ENCODE results near the gene RARA. TPM values are rescaled to one million over a fixed set of nuclear protein-coding genes. Genes with fewer than 3 reads are reported as not detected.

Gene RARA
- polyA plus RNA-seq, 1 experiment: 4.9 TPM

DNA sequence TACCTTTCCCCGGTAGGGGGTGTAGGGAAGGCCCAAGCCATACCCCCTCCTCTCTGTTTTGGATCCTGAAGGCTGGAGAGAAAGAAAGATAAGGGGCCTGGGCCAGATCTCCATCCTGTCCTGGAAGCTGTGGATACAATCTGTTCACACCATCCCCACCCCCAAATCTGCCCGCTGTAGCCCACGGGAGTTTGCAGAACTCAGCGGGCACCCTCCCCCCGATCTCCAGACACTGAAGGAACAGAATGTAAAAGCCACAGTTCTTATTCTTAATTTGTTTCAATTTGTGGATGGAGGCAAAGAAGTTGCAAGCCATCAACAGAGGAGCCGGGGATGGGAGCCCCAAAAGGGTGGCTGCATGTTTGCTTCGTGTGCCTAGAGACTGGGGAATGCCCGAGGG lies 28.4 kb downstream of the RARA start:
- POLR2A ChIA-PET: no interaction called here

GRCh38 chr17:40338058-40338457 lies 29.1 kb downstream of the RARA start:
- CTCF ChIA-PET: interaction anchor here (1.2 kb wide), 1 partner anchor 16 kb away, joined by 3 read pairs; no protein-coding TSS in a partner anchor
- POLR2A ChIA-PET: no interaction called here
- Histone ChIP-seq H3K9me3 (ENCODE audit: control insufficient read depth, insufficient read depth, low read length) (no peaks in the 10 kb centered on the region; the same call in 1 of the 2 replicates), H3K27ac (ENCODE audit: low read depth, low read length) (no peak overlapping the region), H3K4me3 (ENCODE audit: low read depth, low read length) (no peak overlapping the region), H3K27me3 (ENCODE audit: control insufficient read depth, insufficient read depth, low read length) (no peaks in the 10 kb centered on the region)
- no peak for TF ChIP-seq CTCF (IDR thresholded peaks at IDR 0.05; ENCODE audit: low read depth, low read length)
- DNase-seq (ENCODE audit: low read depth, low spot score): no peak

More for the DNA sequence above, 28.4 kb downstream of the RARA start:
- DNase-seq (ENCODE audit: low read depth, low spot score): no peak
- H3K27ac ChIP-seq (ENCODE audit: low read depth, low read length): no peak overlapping the region
- CTCF ChIA-PET: no interaction called here
- H3K4me3 ChIP-seq (ENCODE audit: low read depth, low read length): no peak overlapping the region
- H3K27me3 ChIP-seq (ENCODE audit: control insufficient read depth, insufficient read depth, low read length): no peaks in the 10 kb centered on the region
- H3K9me3 ChIP-seq (ENCODE audit: control insufficient read depth, insufficient read depth, low read length): no peaks in the 10 kb centered on the region
- TF ChIP-seq CTCF (IDR thresholded peaks at IDR 0.05; ENCODE audit: low read depth, low read length): no peak

- Histone ChIP-seq H3K4me3 (ENCODE audit: low read depth, low read length) (no peak overlapping the region), H3K27me3 (ENCODE audit: control insufficient read depth, insufficient read depth, low read length) (no peaks in the 10 kb centered on the region), H3K27ac (ENCODE audit: low read depth, low read length) (no peak overlapping the region), H3K9me3 (ENCODE audit: control insufficient read depth, insufficient read depth, low read length) (no peaks in the 10 kb centered on the region; the same call in 1 of the 2 replicates)
- CTCF ChIA-PET: interaction anchor here (0.7 to 1.2 kb wide), 3 partner anchors 15 to 137 kb away, joined by 3 read pairs; no protein-coding TSS in a partner anchor
- no peak for DNase-seq (ENCODE audit: low read depth, low spot score)
- no peak for TF ChIP-seq CTCF (IDR thresholded peaks at IDR 0.05; ENCODE audit: low read depth, low read length)
- POLR2A ChIA-PET: interaction anchor here (1.6 kb wide), 1 partner anchor 22 kb away, joined by 6 read pairs; no protein-coding TSS in a partner anchor
Measured at GRCh38 chr17:40338941-40339649, 30.1 kb downstream of the RARA start.

- H3K27ac ChIP-seq (ENCODE audit: low read depth, low read length): no peak overlapping the region
- POLR2A ChIA-PET: interaction anchor here (0.6 kb wide), 1 partner anchor 122 kb away, joined by 3 read pairs; no protein-coding TSS in a partner anchor
- CTCF ChIA-PET: interaction anchor here (0.7 to 1.0 kb wide), 2 partner anchors 37 to 122 kb away, joined by 3 read pairs; no protein-coding TSS in a partner anchor
- no peak overlapping the region for H3K4me3 ChIP-seq (ENCODE audit: low read depth, low read length)
- H3K27me3 ChIP-seq (ENCODE audit: control insufficient read depth, insufficient read depth, low read length): no peaks in the 10 kb centered on the region
- TF ChIP-seq CTCF (IDR thresholded peaks at IDR 0.05; ENCODE audit: low read depth, low read length): no peak
- no peak for DNase-seq (ENCODE audit: low read depth, low spot score)
- no peaks in the 10 kb centered on the region; the same call in 1 of the 2 replicates for H3K9me3 ChIP-seq (ENCODE audit: control insufficient read depth, insufficient read depth, low read length)
Measured at GRCh38 chr17:40340327-40340726, 31.3 kb downstream of the RARA start.

Measured in AG04450 (cell line).